Astrocyte (in vitro differentiated cells and primary cell): ENCODE measurements around the gene RBM23. TPM values are rescaled to one million over a fixed set of nuclear protein-coding genes. Genes with fewer than 3 reads are reported as not detected.

Source experiments
- DNase-seq: peaks from one replicate; pipeline ENCODE4 v3.0.0-alpha.2; 2010; ENCODE audit warnings: low read depth
- FAIRE-seq: peaks from 2 replicates; lab custom pipeline; 2011; peaks lifted over from hg19 to GRCh38; lab: Jason Lieb, UNC
- H2AFZ ChIP-seq: 2 replicates; pipeline ENCODE4 v1.6.0; 2012; ENCODE audit warnings: low read depth, low read length, inconsistent platforms
- H3K27ac ChIP-seq: 2 replicates; pipeline ENCODE4 v1.5.1; 2011; ENCODE audit warnings: low read depth, low read length, inconsistent platforms
- H3K27me3 ChIP-seq: 2 replicates; pipeline ENCODE4 v1.6.0; 2011; ENCODE audit warnings: low read length, inconsistent platforms; ENCODE audit not compliant: insufficient read depth
- H3K36me3 ChIP-seq: 2 replicates; pipeline ENCODE4 v1.5.1; 2011; ENCODE audit warnings: low read length, inconsistent platforms; ENCODE audit not compliant: insufficient read depth
- H3K4me1 ChIP-seq: 2 replicates; pipeline ENCODE4 v1.5.1; 2011; ENCODE audit warnings: low read length, inconsistent platforms; ENCODE audit not compliant: insufficient read depth
- H3K4me2 ChIP-seq: 2 replicates; pipeline ENCODE4 v1.6.0; 2012; ENCODE audit warnings: low read length, inconsistent platforms
- H3K4me3 ChIP-seq: 2 replicates; pipeline ENCODE4 v1.5.1; 2011; ENCODE audit warnings: low read depth, mild to moderate bottlenecking, low read length, inconsistent platforms; ENCODE audit not compliant: insufficient read depth
- H3K79me2 ChIP-seq: 2 replicates; pipeline ENCODE4 v1.6.0; 2012; ENCODE audit warnings: mild to moderate bottlenecking, low read length, inconsistent platforms; ENCODE audit not compliant: insufficient read depth
- H3K9ac ChIP-seq: 2 replicates; pipeline ENCODE4 v1.6.0; 2012; ENCODE audit warnings: mild to moderate bottlenecking, low read length, inconsistent platforms
- H3K9me3 ChIP-seq: 2 replicates; pipeline ENCODE4 v1.5.1; 2012; ENCODE audit warnings: low read depth, mild to moderate bottlenecking, low read length, inconsistent platforms; ENCODE audit not compliant: insufficient read depth
- H4K20me1 ChIP-seq: 2 replicates; pipeline ENCODE4 v1.6.0; 2012; ENCODE audit warnings: low read length, inconsistent platforms; ENCODE audit not compliant: insufficient read depth
- H3K27ac Mint-ChIP-seq: one replicate; pipeline ENCODE4 v1.8.0; 2021; ENCODE audit warnings: mild to moderate bottlenecking, mixed read lengths; ENCODE audit not compliant: unreplicated experiment
- H3K27me3 Mint-ChIP-seq: one replicate; pipeline ENCODE4 v1.8.0; 2021; ENCODE audit warnings: low read depth, mixed read lengths; ENCODE audit not compliant: unreplicated experiment
- H3K36me3 Mint-ChIP-seq: one replicate; pipeline ENCODE4 v1.8.0; 2021; ENCODE audit warnings: low read depth, mixed read lengths; ENCODE audit not compliant: unreplicated experiment
- H3K4me1 Mint-ChIP-seq: one replicate; pipeline ENCODE4 v1.8.0; 2021; ENCODE audit warnings: low read depth, mixed read lengths; ENCODE audit not compliant: unreplicated experiment
- H3K4me3 Mint-ChIP-seq: one replicate; pipeline ENCODE4 v1.8.0; 2021; ENCODE audit warnings: mild to moderate bottlenecking, moderate library complexity, mixed read lengths; ENCODE audit not compliant: unreplicated experiment
- H3K9me3 Mint-ChIP-seq: one replicate; pipeline ENCODE4 v1.8.0; 2021; ENCODE audit warnings: mild to moderate bottlenecking, mixed read lengths; ENCODE audit not compliant: unreplicated experiment
- EZH2 ChIP-seq: IDR thresholded peaks from 2 replicates; pipeline ENCODE4 v1.6.1; 2012; ENCODE audit warnings: mild to moderate bottlenecking, low read length, inconsistent platforms; ENCODE audit not compliant: insufficient read depth
- total RNA-seq: library from RNA; stranded (reverse); gene quantifications from 2 replicates; pipeline ENCODE4 v1.2.1, GENCODE V29; 2021
- TF ChIP-seq, protein P1 (sequence below): IDR thresholded peaks from 2 replicates; pipeline ENCODE4 v1.5.1; 2011; ENCODE audit warnings: low read depth, mild to moderate bottlenecking, inconsistent platforms, low read length, moderate library complexity; ENCODE audit not compliant: insufficient read depth

The RBM23 gene
- total RNA-seq, 1 donor from 2014 or later, result 49.3 TPM

DNA sequence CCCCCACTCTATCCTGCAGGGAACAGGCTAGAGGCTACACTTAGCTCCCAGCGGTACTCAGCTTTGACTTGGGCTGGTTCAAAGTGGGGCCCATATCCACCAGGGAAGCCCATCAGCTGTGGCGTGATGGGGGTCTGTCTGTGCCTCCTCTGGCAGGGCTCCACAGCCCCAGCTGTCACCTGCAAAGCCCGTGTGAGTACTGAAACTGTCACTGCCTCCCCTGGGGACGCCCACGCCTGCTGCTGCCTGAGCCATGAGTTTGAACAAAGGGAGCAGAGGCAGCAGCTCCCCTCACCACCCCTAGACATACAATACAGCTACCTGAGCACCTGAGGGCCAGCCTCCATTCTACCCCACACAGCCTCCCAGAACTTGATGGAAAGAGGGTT, 31.0 kb downstream of the RBM23 start:
- Mint-ChIP-seq H3K36me3 (no peaks in the 10 kb centered on the region), H3K4me1 (peaks cover 12% of the 10 kb centered on the region), H3K27ac (no peak overlapping the region), H3K4me3 (peak overlapping the region; percentile 90), H3K9me3 (no peaks in the 10 kb centered on the region), H3K27me3 (peaks cover 8% of the 10 kb centered on the region)
- no peaks in the 10 kb centered on the region for H3K36me3 ChIP-seq
- FAIRE-seq (no peak), DNase-seq (no peak)
- no peaks in the 10 kb centered on the region for H4K20me1 ChIP-seq
- H3K9me3 ChIP-seq, result no peaks in the 10 kb centered on the region
- H3K79me2 ChIP-seq, result no peaks in the 10 kb centered on the region
- H3K9ac ChIP-seq, result peak overlapping the region; percentile 74
- peak overlapping the region; percentile 59 for H3K4me3 ChIP-seq
- H3K4me2 ChIP-seq, result peak overlapping the region; percentile 84
- peaks cover 17% of the 10 kb centered on the region for H3K4me1 ChIP-seq
- H3K27ac ChIP-seq, result no peak overlapping the region
- H2AFZ ChIP-seq, result peak overlapping the region; percentile 22
- no peak for TF ChIP-seq EZH2
- TF ChIP-seq, protein P1, sequence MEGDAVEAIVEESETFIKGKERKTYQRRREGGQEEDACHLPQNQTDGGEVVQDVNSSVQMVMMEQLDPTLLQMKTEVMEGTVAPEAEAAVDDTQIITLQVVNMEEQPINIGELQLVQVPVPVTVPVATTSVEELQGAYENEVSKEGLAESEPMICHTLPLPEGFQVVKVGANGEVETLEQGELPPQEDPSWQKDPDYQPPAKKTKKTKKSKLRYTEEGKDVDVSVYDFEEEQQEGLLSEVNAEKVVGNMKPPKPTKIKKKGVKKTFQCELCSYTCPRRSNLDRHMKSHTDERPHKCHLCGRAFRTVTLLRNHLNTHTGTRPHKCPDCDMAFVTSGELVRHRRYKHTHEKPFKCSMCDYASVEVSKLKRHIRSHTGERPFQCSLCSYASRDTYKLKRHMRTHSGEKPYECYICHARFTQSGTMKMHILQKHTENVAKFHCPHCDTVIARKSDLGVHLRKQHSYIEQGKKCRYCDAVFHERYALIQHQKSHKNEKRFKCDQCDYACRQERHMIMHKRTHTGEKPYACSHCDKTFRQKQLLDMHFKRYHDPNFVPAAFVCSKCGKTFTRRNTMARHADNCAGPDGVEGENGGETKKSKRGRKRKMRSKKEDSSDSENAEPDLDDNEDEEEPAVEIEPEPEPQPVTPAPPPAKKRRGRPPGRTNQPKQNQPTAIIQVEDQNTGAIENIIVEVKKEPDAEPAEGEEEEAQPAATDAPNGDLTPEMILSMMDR, result no peak
- no peaks in the 10 kb centered on the region for H3K27me3 ChIP-seq

- H3K27me3 Mint-ChIP-seq, result peaks cover 8% of the 10 kb centered on the region
- peaks cover 16% of the 10 kb centered on the region for H3K4me1 Mint-ChIP-seq
- FAIRE-seq, result no peak
These were observed 31.5 kb downstream of the RBM23 start for GRCh38 chr14:22887260-22887989.

More at GRCh38 chr14:22887260-22887989, 31.5 kb downstream of the RBM23 start:
- TF ChIP-seq EZH2, result no peak
- TF ChIP-seq, protein P1, result no peak
- peak overlapping the region; percentile 64 for H3K27ac Mint-ChIP-seq
- Histone ChIP-seq H3K4me1 (peaks cover 21% of the 10 kb centered on the region), H4K20me1 (no peaks in the 10 kb centered on the region), H3K79me2 (no peaks in the 10 kb centered on the region), H3K4me2 (peak overlapping the region; percentile 84), H3K36me3 (no peaks in the 10 kb centered on the region), H3K27me3 (no peaks in the 10 kb centered on the region), H3K27ac (peak overlapping the region; percentile 20), H2AFZ (peak overlapping the region; percentile 83), H3K4me3 (peak overlapping the region; percentile 59), H3K9me3 (no peaks in the 10 kb centered on the region), H3K9ac (peak overlapping the region; percentile 74)
- peak; percentile 67 for DNase-seq
- H3K36me3 Mint-ChIP-seq, result no peaks in the 10 kb centered on the region
- H3K9me3 Mint-ChIP-seq, result no peaks in the 10 kb centered on the region
- peak overlapping the region; percentile 90 for H3K4me3 Mint-ChIP-seq
